SHP77 treated with DMSO at 0.1 percent for 48 hours (cell line): ENCODE measurements around the gene IL17B.
"Not testable (repeated sequence)": the region's sequence is repeated elsewhere in the genome, so short reads cannot be mapped to it uniquely, and the experiment has no call there.

Source experiments
- DNase-seq: peaks from one replicate; lab custom pipeline; 2025; lab: John Stamatoyannopoulos, UW

Gene IL17B

GRCh38 chr5:149400304-149400703 lies 21.2 kb upstream of the IL17B start:
- DNase-seq, result no peak

- DNase-seq, result no peak
Observed at GRCh38 chr5:149399775-149400174, 20.7 kb upstream of the IL17B start.

GRCh38 chr5:149398747-149399266 lies 19.7 kb upstream of the IL17B start:
- DNase-seq, result not testable (repeated sequence)

- DNase-seq, result no peak
Observed at GRCh38 chr5:149397530-149397929, 18.4 kb upstream of the IL17B start.

GRCh38 chr5:149394996-149395395 lies 15.9 kb upstream of the IL17B start:
- DNase-seq, result not testable (repeated sequence)

GRCh38 chr5:149392718-149393117 lies 13.6 kb upstream of the IL17B start:
- no peak for DNase-seq

GRCh38 chr5:149391524-149391923 lies 12.4 kb upstream of the IL17B start:
- no peak for DNase-seq

- not testable (repeated sequence) for DNase-seq
Observed at GRCh38 chr5:149391076-149391475, 12.0 kb upstream of the IL17B start.

- no peak for DNase-seq
Observed at GRCh38 chr5:149389552-149390495, 10.7 kb upstream of the IL17B start.

GRCh38 chr5:149388498-149389190 lies 9.6 kb upstream of the IL17B start:
- DNase-seq, result no peak

- no peak for DNase-seq
Observed at GRCh38 chr5:149387982-149388381, 8.9 kb upstream of the IL17B start.

GRCh38 chr5:149387081-149387631 lies 8.1 kb upstream of the IL17B start:
- DNase-seq, result no peak

GRCh38 chr5:149386166-149386565 lies 7.1 kb upstream of the IL17B start:
- DNase-seq, result no peak

GRCh38 chr5:149383399-149383798 lies 4.3 kb upstream of the IL17B start:
- DNase-seq, result no peak

GRCh38 chr5:149382517-149383220 lies 3.6 kb upstream of the IL17B start:
- DNase-seq, result no peak

- peak; percentile 25 for DNase-seq
Observed at GRCh38 chr5:149381986-149382338, 2.9 kb upstream of the IL17B start.

- DNase-seq, result no peak
Observed at GRCh38 chr5:149381261-149381985, 2.3 kb upstream of the IL17B start.

- no peak for DNase-seq
Observed at GRCh38 chr5:149380466-149381121, 1.5 kb upstream of the IL17B start.

GRCh38 chr5:149379818-149380374 lies 804 bp upstream of the IL17B start:
- no peak for DNase-seq

GRCh38 chr5:149378241-149378820 lies 761 bp downstream of the IL17B start:
- DNase-seq, result no peak
